GM12874 (cell line): Measurements from ENCODE around the gene NR1I2.

Source experiments
- TF ChIP-seq, protein P1 (sequence below): IDR thresholded peaks from 2 replicates; pipeline ENCODE4 v1.5.1; 2011; ENCODE audit warnings: low read depth, mild to moderate bottlenecking, control low read depth, low read length, moderate library complexity; ENCODE audit not compliant: insufficient read depth

The NR1I2 gene

DNA sequence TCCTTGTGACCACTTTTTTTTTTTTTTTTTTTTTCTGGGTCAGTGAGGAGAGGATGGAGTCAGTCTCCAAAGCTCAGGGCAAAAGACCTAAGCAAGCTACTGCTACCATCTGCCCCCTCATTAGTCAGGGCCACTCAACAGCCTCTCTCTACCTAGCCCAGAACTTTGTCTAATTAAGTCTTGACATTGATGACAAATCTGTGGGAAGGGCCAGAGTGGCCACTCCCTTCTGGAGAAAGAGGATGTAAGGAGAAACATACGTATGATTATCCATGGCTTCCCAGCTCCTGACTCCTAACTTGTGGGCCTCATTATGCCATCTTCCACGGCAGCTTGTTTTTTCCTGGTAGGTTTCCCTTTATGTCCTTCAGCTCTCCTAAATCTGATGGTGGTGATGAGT is 37.9 kb downstream of the NR1I2 start:
- TF ChIP-seq, protein P1, sequence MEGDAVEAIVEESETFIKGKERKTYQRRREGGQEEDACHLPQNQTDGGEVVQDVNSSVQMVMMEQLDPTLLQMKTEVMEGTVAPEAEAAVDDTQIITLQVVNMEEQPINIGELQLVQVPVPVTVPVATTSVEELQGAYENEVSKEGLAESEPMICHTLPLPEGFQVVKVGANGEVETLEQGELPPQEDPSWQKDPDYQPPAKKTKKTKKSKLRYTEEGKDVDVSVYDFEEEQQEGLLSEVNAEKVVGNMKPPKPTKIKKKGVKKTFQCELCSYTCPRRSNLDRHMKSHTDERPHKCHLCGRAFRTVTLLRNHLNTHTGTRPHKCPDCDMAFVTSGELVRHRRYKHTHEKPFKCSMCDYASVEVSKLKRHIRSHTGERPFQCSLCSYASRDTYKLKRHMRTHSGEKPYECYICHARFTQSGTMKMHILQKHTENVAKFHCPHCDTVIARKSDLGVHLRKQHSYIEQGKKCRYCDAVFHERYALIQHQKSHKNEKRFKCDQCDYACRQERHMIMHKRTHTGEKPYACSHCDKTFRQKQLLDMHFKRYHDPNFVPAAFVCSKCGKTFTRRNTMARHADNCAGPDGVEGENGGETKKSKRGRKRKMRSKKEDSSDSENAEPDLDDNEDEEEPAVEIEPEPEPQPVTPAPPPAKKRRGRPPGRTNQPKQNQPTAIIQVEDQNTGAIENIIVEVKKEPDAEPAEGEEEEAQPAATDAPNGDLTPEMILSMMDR: no peak

DNA sequence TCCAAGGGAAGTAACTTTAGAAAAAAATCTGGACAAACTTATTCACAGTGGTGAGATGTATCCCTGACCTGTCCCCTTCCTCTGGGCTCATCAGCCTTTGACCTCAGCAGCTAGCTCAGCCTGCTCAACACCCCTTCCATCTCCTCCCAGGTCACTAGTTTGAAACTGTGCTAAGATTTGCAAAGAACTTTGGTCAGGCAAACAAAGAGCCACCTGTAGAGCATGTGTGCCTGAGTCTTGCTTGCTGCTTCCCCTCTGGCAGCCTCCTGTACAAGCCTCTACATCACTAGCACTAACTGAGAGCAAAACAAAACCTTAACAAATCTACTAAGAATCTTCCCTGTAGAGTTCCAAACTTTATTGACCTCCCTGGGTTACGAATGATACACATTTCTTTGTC is 43.9 kb downstream of the NR1I2 start:
- TF ChIP-seq, protein P1: no peak

DNA sequence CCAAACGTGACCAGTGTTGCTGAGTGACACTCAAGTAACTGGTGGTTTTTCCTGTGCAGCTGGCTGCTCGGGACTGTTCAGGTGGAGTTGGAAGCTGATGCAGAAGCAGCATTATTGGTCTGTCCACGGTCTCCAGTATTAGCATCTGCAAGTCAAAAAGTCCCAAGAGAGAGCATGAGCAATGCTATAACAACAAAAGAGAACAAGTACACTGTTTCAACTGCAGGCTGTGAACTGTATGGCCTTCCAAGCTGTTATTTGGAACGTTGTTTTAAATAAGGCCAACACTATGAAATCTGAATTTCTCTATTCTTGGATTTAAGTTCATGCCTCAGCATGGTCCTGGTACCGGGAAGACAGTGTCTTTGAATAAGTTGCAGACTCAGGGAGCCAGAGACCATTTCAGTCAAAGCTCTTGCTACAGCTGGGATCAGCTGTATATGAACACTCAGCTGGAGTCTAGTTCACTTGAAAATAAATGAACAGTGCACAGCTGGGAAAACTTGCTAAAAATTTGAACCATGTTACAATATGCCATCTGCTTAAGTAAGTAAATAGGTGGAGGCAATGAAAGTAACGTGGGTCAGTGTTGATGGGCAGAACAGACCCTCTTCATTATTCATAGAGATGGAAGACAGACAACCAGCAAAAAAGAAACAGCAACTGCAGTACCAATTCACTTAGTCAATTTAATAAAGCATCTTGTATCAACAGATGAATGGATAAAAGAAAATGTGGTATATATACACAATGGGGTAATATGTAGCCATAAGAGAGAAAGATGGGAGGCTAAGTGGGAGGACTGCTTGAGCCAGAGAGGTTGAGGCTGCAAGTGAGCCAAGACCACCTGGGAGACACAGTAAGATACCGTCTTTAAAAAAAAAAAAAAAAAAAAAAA is 45.1 kb downstream of the NR1I2 start:
- TF ChIP-seq, protein P1: no peak

- TF ChIP-seq, protein P1: no peak
Observed at GRCh38 chr3:119829420-119829819, 47.5 kb downstream of the NR1I2 start.

GRCh38 chr3:119831022-119831421 is 49.1 kb downstream of the NR1I2 start:
- TF ChIP-seq, protein P1: no peak

GRCh38 chr3:119831941-119832371 is 50.1 kb downstream of the NR1I2 start:
- TF ChIP-seq, protein P1: no peak

DNA sequence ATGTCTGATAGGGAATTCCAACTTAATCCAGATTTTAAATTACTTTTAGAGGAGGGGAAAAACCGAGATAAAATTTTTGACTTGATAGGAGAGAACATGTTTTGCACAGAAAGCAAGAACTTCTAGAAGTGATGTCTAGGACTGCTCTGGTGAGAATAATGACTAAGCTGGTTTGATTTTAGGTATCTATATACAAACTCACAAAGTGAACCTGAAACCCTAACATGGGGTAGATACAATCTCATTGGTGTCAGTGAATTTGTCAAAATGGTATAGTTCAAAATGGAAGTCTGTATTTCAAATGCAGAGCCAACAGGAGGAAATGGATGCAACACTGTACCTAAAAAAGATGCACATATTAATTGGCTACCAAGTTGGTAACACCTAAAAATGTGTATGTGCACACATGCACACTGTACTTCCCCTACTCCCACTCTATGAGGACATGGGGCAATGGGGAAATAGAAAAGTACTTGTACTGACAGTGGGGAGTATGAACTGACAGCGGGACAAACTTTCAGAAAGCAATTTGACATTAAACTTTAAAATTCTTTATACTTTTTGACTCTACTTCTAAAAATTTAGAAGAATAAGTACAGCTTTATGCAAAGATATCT is 53.0 kb downstream of the NR1I2 start:
- TF ChIP-seq, protein P1: no peak
